ENCODE data around the gene PRUNE2. TPM values are rescaled to one million over a fixed set of nuclear protein-coding genes. Genes with fewer than 3 reads are reported as not detected.

PRUNE2 gene
- total RNA-seq, 1 experiment from 2014 or later = 0.59 TPM

DNA sequence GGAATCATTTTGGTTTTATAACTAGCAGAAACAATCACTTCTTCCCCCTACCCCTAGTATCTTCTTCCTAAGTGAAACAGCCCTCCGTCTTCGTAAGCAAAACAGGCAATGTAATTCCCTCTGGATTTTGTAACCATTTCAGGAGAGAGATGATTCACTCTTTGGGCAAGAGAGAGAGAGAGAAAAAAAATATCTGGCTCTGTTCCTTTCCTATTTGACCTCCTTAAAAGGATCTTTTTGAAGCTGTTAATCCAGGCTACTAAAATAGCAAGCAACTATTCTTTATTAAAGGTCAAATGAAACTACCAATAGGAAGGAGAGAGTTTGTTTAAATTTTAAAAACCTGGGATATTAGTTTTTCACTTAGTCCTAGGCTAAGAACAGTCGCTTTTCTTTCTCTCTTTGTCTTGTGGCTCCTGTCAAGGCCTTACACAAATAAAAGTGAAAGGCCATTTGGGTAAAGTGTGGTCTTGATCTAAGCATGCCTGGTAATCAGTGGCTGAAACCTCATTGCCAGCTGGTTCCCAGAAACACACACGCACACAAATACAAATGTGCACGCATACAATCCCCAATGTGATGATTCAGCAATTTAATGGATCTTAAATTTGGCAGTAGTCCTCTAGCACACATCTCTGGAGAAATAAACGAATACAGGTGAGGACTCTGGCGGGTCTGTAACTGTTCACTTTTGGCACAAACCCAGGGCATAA is 70.2 kb downstream of the PRUNE2 start:
- Histone ChIP-seq H3K9ac (ENCODE audit: low read length) (no peak overlapping the region), H3K4me3 (replicated peaks in 1 of 2; ENCODE audit: low read depth in 1 of 2, low read length in 2 of 2) (no peak overlapping the region), H3K9me3 (ENCODE audit: control insufficient read depth in 1 of 2, insufficient read depth in 1 of 2, low read depth in 1 of 2, low read length in 2 of 2) (no peaks in the 10 kb centered on the region), H4K20me1 (ENCODE audit: insufficient read depth) (no peaks in the 10 kb centered on the region), H3K27me3 (ENCODE audit: insufficient read depth, low read length) (no peaks in the 10 kb centered on the region), H3K36me3 (ENCODE audit: control insufficient read depth in 1 of 2, insufficient read depth in 2 of 2, low read length in 2 of 2) (no peaks in the 10 kb centered on the region), H3K27ac (ENCODE audit: low read depth, low read length) (no peak overlapping the region), H3K4me2 (ENCODE audit: low read length) (no peak overlapping the region), H3K9me2 (ENCODE audit: insufficient read depth) (no peaks in the 10 kb centered on the region), H3K79me2 (ENCODE audit: insufficient read depth, low read length) (no peaks in the 10 kb centered on the region), H3K4me1 (ENCODE audit: control insufficient read depth in 1 of 2, insufficient read depth in 2 of 2, low read length in 2 of 2) (no peaks in the 10 kb centered on the region), H2AFZ (ENCODE audit: low read depth, low read length, poor library complexity, severe bottlenecking) (no peak overlapping the region)
- intact Hi-C loops (cut with micrococcal nuclease) = no loop called here
- DNase-seq (ENCODE audit: low read depth, low spot score) (no peak), ATAC-seq (no peak)
- POLR2A ChIA-PET = no interaction called here
- TF ChIP-seq ZFX (IDR thresholded peaks at IDR 0.05) (no peak), POLR2AphosphoS5 (IDR thresholded peaks at IDR 0.05; ENCODE audit: low read depth, low read length) (no peak), CEBPB (IDR thresholded peaks at IDR 0.05; ENCODE audit: low read depth) (no peak), POLR2A (IDR thresholded peaks at IDR 0.05; ENCODE audit: borderline replicate concordance, extremely low read depth, insufficient read depth, insufficient read length) (no peak), EZH2 (IDR thresholded peaks at IDR 0.05) (no peak), SP1 (IDR thresholded peaks at IDR 0.05; ENCODE audit: low read depth) (no peak), ZNF274 (IDR thresholded peaks at IDR 0.05; ENCODE audit: low read depth, low read length) (no peak), YY1 (IDR thresholded peaks at IDR 0.05; ENCODE audit: extremely low read depth, insufficient replicate concordance, low read depth, low read length) (no peak), CBX3 (IDR thresholded peaks at IDR 0.05; ENCODE audit: low read depth) (no peak), ELF1 (IDR thresholded peaks at IDR 0.05; ENCODE audit: borderline replicate concordance, low read depth) (no peak), EGR1 (IDR thresholded peaks at IDR 0.05; ENCODE audit: low read depth) (no peak)
- TF ChIP-seq, protein P1, sequence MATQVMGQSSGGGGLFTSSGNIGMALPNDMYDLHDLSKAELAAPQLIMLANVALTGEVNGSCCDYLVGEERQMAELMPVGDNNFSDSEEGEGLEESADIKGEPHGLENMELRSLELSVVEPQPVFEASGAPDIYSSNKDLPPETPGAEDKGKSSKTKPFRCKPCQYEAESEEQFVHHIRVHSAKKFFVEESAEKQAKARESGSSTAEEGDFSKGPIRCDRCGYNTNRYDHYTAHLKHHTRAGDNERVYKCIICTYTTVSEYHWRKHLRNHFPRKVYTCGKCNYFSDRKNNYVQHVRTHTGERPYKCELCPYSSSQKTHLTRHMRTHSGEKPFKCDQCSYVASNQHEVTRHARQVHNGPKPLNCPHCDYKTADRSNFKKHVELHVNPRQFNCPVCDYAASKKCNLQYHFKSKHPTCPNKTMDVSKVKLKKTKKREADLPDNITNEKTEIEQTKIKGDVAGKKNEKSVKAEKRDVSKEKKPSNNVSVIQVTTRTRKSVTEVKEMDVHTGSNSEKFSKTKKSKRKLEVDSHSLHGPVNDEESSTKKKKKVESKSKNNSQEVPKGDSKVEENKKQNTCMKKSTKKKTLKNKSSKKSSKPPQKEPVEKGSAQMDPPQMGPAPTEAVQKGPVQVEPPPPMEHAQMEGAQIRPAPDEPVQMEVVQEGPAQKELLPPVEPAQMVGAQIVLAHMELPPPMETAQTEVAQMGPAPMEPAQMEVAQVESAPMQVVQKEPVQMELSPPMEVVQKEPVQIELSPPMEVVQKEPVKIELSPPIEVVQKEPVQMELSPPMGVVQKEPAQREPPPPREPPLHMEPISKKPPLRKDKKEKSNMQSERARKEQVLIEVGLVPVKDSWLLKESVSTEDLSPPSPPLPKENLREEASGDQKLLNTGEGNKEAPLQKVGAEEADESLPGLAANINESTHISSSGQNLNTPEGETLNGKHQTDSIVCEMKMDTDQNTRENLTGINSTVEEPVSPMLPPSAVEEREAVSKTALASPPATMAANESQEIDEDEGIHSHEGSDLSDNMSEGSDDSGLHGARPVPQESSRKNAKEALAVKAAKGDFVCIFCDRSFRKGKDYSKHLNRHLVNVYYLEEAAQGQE (IDR thresholded peaks at IDR 0.05; ENCODE audit: low read depth) = no peak
- TF ChIP-seq, protein P2, sequence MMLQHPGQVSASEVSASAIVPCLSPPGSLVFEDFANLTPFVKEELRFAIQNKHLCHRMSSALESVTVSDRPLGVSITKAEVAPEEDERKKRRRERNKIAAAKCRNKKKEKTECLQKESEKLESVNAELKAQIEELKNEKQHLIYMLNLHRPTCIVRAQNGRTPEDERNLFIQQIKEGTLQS (IDR thresholded peaks at IDR 0.05) = no peak
- TF ChIP-seq, protein P3, sequence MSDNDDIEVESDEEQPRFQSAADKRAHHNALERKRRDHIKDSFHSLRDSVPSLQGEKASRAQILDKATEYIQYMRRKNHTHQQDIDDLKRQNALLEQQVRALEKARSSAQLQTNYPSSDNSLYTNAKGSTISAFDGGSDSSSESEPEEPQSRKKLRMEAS (IDR thresholded peaks at IDR 0.05) = no peak
- TF ChIP-seq, protein P4, sequence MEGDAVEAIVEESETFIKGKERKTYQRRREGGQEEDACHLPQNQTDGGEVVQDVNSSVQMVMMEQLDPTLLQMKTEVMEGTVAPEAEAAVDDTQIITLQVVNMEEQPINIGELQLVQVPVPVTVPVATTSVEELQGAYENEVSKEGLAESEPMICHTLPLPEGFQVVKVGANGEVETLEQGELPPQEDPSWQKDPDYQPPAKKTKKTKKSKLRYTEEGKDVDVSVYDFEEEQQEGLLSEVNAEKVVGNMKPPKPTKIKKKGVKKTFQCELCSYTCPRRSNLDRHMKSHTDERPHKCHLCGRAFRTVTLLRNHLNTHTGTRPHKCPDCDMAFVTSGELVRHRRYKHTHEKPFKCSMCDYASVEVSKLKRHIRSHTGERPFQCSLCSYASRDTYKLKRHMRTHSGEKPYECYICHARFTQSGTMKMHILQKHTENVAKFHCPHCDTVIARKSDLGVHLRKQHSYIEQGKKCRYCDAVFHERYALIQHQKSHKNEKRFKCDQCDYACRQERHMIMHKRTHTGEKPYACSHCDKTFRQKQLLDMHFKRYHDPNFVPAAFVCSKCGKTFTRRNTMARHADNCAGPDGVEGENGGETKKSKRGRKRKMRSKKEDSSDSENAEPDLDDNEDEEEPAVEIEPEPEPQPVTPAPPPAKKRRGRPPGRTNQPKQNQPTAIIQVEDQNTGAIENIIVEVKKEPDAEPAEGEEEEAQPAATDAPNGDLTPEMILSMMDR (IDR thresholded peaks at IDR 0.05 in 2 of 3, conservative IDR thresholded peaks at IDR 0.05 in 1 of 3; ENCODE audit: borderline replicate concordance in 1 of 3, insufficient read depth in 1 of 3, low read depth in 2 of 3, low read length in 2 of 3) = no peak
- RAD21 ChIA-PET (ENCODE audit: low non-redundant PET in 1 of 2, low total read pairs in 2 of 2, uncharacterized antibody in 2 of 2, unreplicated experiment in 2 of 2) = no interaction called here
- no TSS peak for BruUV-seq (replicated peaks)
- CTCF ChIA-PET = no interaction called here

Measured in HCT116 (cell line).